IMR-90 (cell line): ENCODE results near the gene BRK1. TPM values are rescaled to one million over a fixed set of nuclear protein-coding genes. Genes with fewer than 3 reads are reported as not detected.

Experiments
- ATAC-seq: fragments of 200-7000 bp; cut with Tn5 transposase; 2 replicates; pipeline ENCODE4 v1.9.1; 2020; ENCODE audit warnings: low read depth, mild to moderate bottlenecking, moderate library complexity
- BruUV-seq: library from RNA; stranded (reverse); fragments of 400-500 nt; replicated peaks from 2 replicates; lab custom pipeline; 2021; lab: Mats Ljungman, UMichigan
- CTCF ChIA-PET: fragments of 300-600 bp; formaldehyde crosslinking; extraction: SDS; loops from one replicate; lab custom pipeline; 2021; ENCODE audit warnings: antibody characterized with exemption; lab: Yijun Ruan, JAX
- POLR2A ChIA-PET: fragments of 300-600 bp; sonication (Branson Sonifier 250); formaldehyde crosslinking; loops from one replicate; lab custom pipeline; 2022; ENCODE audit warnings: antibody characterized with exemption; ENCODE audit not compliant: unreplicated experiment; lab: Charles Lee
- DNase-seq: peaks from one replicate; pipeline ENCODE4 v3.0.0; 2013
- H2AFZ ChIP-seq: replicated peaks from 2 replicates; pipeline ENCODE3; 2013; ENCODE audit warnings: low read length, mild to moderate bottlenecking; ENCODE audit not compliant: poor library complexity
- H2AK5ac ChIP-seq: 2 replicates; pipeline ENCODE4 v1.6.1; 2013; ENCODE audit warnings: low read depth, low read length, inconsistent platforms
- H2AK9ac ChIP-seq: replicated peaks from 2 replicates; pipeline ENCODE3; 2013; ENCODE audit warnings: mild to moderate bottlenecking, low read depth, low read length, moderate library complexity; ENCODE audit not compliant: poor library complexity
- H2BK120ac ChIP-seq: 2 replicates; pipeline ENCODE4 v1.6.1; 2013; ENCODE audit warnings: low read depth, low read length, inconsistent platforms
- H2BK15ac ChIP-seq: 3 replicates; pipeline ENCODE4 v1.6.1; 2013; ENCODE audit warnings: low read depth, low read length, inconsistent platforms
- H2BK20ac ChIP-seq: 2 replicates; pipeline ENCODE4 v1.6.1; 2013; ENCODE audit warnings: low read depth, mild to moderate bottlenecking, inconsistent platforms, low read length, moderate library complexity
- H2BK5ac ChIP-seq: 2 replicates; pipeline ENCODE4 v1.6.1; 2013; ENCODE audit warnings: mild to moderate bottlenecking, low read depth, low read length, inconsistent platforms; ENCODE audit not compliant: poor library complexity, severe bottlenecking
- H3K14ac ChIP-seq: replicated peaks from 2 replicates; pipeline ENCODE4 v1.6.1; 2013; ENCODE audit warnings: low read depth, low read length, inconsistent platforms
- H3K18ac ChIP-seq: 2 replicates; pipeline ENCODE4 v1.6.1; 2013; ENCODE audit warnings: low read depth, low read length, control low read depth
- H3K23ac ChIP-seq: 2 replicates; pipeline ENCODE4 v1.6.1; 2013; ENCODE audit warnings: low read depth, low read length, inconsistent platforms
- H3K27ac ChIP-seq: 2 replicates; pipeline ENCODE4 v1.5.1; 2013; ENCODE audit warnings: mild to moderate bottlenecking, control low read depth, low read length; ENCODE audit not compliant: insufficient read depth
- H3K27me3 ChIP-seq: 2 replicates; pipeline ENCODE4 v1.6.1; 2013; ENCODE audit warnings: low read length; ENCODE audit not compliant: control insufficient read depth, insufficient read depth
- H3K36me3 ChIP-seq: 2 replicates; pipeline ENCODE4 v1.6.1; 2013; ENCODE audit warnings: low read length, mixed read lengths; ENCODE audit not compliant: control insufficient read depth, insufficient read depth
- H3K4ac ChIP-seq: 2 replicates; pipeline ENCODE4 v1.6.1; 2013; ENCODE audit warnings: low read depth, low read length, inconsistent platforms
- H3K4me1 ChIP-seq: 2 replicates; pipeline ENCODE4 v1.6.1; 2013; ENCODE audit warnings: low read length, mixed read lengths; ENCODE audit not compliant: control insufficient read depth, insufficient read depth
- H3K4me2 ChIP-seq: 2 replicates; pipeline ENCODE4 v1.6.1; 2013; ENCODE audit warnings: low read depth, mild to moderate bottlenecking, control low read depth, low read length, moderate library complexity
- H3K4me3 ChIP-seq: 2 replicates; pipeline ENCODE4 v1.5.1; 2013; ENCODE audit warnings: low read depth, mild to moderate bottlenecking, control low read depth, low read length, moderate library complexity; ENCODE audit not compliant: insufficient read depth
- H3K56ac ChIP-seq: 2 replicates; pipeline ENCODE4 v1.6.1; 2013; ENCODE audit warnings: low read length, inconsistent platforms; ENCODE audit not compliant: insufficient read depth; ENCODE audit errors: extremely low read depth
- H3K79me1 ChIP-seq, 2 experiments: 2 replicates each; pipeline ENCODE4 v1.6.1; 2013; ENCODE audit warnings: low read length in 2 of 2, inconsistent platforms in 1 of 2, low read depth in 1 of 2
- H3K9ac ChIP-seq: 2 replicates; pipeline ENCODE4 v1.6.1; 2013; ENCODE audit warnings: low read depth, low read length, control low read depth
- H3K9me1 ChIP-seq: 2 replicates; pipeline ENCODE4 v1.6.1; 2013; ENCODE audit warnings: low read length, inconsistent platforms; ENCODE audit not compliant: insufficient read depth
- H3K9me3 ChIP-seq: 2 replicates; pipeline ENCODE4 v1.6.1; 2013; ENCODE audit warnings: low read length; ENCODE audit not compliant: control insufficient read depth, insufficient read depth
- H4K20me1 ChIP-seq: 2 replicates; pipeline ENCODE4 v1.6.1; 2013; ENCODE audit warnings: low read length, inconsistent platforms; ENCODE audit not compliant: insufficient read depth
- H4K5ac ChIP-seq: 2 replicates; pipeline ENCODE4 v1.6.1; 2013; ENCODE audit warnings: mild to moderate bottlenecking, low read depth, low read length, control low read depth
- H4K8ac ChIP-seq, 2 experiments: 2 replicates each; pipeline ENCODE4 v1.6.1; 2013; ENCODE audit warnings: low read depth in 2 of 2, low read length in 2 of 2, control low read depth in 1 of 2, inconsistent platforms in 1 of 2
- H4K91ac ChIP-seq: 2 replicates; pipeline ENCODE4 v1.6.1; 2013; ENCODE audit warnings: low read depth, low read length, inconsistent platforms; ENCODE audit not compliant: insufficient read depth
- MAFK ChIP-seq: IDR thresholded peaks from 2 replicates; pipeline ENCODE4 v1.6.1; 2012; ENCODE audit warnings: low read depth, low read length, improper control_type of control experiment
- MXI1 ChIP-seq: IDR thresholded peaks from 2 replicates; pipeline ENCODE4 v1.6.1; 2012; ENCODE audit warnings: low read depth, mild to moderate bottlenecking, low read length, moderate library complexity, borderline replicate concordance
- SMC3 ChIP-seq: fragments of 150-350 bp; IDR thresholded peaks from 2 replicates; pipeline ENCODE4 v1.6.1; 2016; ENCODE audit warnings: low read depth, mild to moderate bottlenecking, antibody characterized with exemption, low read length, moderate library complexity
- WGBS, 2 experiments: methylation state at CpG; one replicate each; pipeline versions ENCODE4 v1.1.5 to v1.1.7; 2013; ENCODE audit warnings: missing lambda C conversion rate in 2 of 2; ENCODE audit not compliant: insufficient read length in 1 of 2; ENCODE audit errors: extremely low coverage in 2 of 2; 5-methylcytosine and 5-hydroxymethylcytosine counted together
- dilution Hi-C: fragments of 300-500 bp; cut with HindIII; formaldehyde crosslinking; loops from one replicate; pipeline ENCODE4 v1.14.3; 2018; ENCODE audit warnings: low sequenced_read_pairs; ENCODE audit not compliant: unreplicated experiment
- in situ Hi-C: fragments of 300-500 bp; cut with MboI; formaldehyde crosslinking; loops from 3 replicates; pipeline ENCODE4 v1.14.3; 2019; ENCODE audit warnings: low sequenced_read_pairs, inconsistent platforms, mixed read lengths
- intact Hi-C: fragments of 100-400 bp; cut with micrococcal nuclease; formaldehyde crosslinking; loops from 2 replicates; pipeline ENCODE4 v1.10.0; 2022
- polyA plus RNA-seq, 3 experiments: library from polyadenylated mRNA; depleted of rRNA; stranded (reverse); fragments of >200 nt; gene quantifications; 2 replicates each; pipeline ENCODE4 v1.2.3, GENCODE V29; 2012; ENCODE audit warnings: low replicate concordance in 1 of 3
- total RNA-seq: library from RNA; depleted of rRNA; stranded (reverse); fragments of >200 nt; gene quantifications from 2 replicates; pipeline ENCODE4 v1.2.3, GENCODE V29; 2012

The BRK1 gene
- total and polyA plus RNA-seq, 2 of the 4 experiments (the other 2 are of a cell fraction) = 81.4 to 235 TPM

DNA sequence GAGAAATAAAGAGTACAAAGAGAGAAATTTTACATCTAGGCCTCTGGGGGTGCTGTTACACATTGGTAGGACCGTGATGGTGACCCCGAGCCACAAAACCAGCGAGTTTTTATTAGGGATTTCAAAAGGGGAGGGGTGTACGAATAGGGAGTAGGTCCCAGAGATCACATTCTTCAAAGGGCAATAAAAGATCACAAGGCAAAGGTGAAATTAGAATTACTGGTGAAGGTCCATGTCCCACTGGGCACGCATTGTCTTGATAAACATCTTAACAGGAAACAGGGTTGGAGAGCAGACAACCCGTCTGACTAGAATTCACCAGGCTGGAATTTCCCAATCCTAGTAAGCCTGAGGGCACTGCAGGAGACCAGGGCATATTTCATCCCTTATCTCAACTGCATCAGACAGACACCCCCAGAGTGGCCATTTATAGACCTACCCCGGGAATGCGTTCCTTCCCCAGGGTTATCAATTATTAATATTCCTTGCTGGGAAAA, 53.6 kb downstream of the BRK1 start (continued):
- TF ChIP-seq SMC3 (no peak), MAFK (no peak)

DNA sequence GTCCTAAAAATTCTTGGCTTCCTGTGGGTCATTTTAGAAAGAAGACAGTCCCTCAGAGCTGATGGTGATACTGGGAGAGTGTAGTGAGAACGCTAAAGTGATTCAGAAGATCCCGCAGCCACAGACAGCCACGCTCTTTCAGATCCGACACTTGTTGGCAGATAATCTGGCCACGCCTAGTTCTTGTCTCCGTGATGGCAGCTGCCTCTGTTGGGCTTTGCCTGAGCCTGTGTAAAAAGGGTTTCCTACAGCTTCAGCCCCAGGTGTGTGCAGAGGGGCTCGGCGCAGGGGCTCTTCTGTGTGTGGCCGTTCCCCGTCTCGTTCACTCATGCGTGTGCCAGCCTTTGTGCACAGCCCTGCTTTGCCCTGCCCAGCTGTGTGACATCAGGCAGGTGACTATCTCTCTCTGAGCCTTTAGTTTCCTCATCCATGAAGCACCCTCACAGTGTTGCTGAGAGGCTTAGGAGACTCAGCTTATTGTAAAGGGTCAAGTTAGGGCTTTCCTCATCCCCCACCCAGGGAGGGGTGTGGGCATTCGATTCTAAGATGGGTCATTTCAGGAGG, 55.5 kb downstream of the BRK1 start:
- H3K4me1 ChIP-seq = peaks cover 6% of the 10 kb centered on the region; the same call in 1 of the 2 replicates
- intact Hi-C loops = no loop called here
- no peak overlapping the region for H4K8ac ChIP-seq
- no peak overlapping the region for H2BK120ac ChIP-seq
- no peak overlapping the region for H3K4me2 ChIP-seq
- TF ChIP-seq MXI1 = no peak
- no peak overlapping the region for H3K14ac ChIP-seq
- H2BK20ac ChIP-seq = no peak overlapping the region
- 92% methylated on average over 6 of the region's 13 CpGs; no CpG with 5 or more reads in 1 of the 2 experiments for WGBS, 2 experiments
- H3K9me3 ChIP-seq = no peaks in the 10 kb centered on the region
- H2AFZ ChIP-seq = no peak overlapping the region
- DNase-seq (no peak), ATAC-seq (no peak)
- no peak overlapping the region for H3K4me3 ChIP-seq
- no peak overlapping the region for H4K91ac ChIP-seq
- dilution Hi-C loops = no loop called here
- no peak overlapping the region for H3K9ac ChIP-seq
- H3K18ac ChIP-seq = no peak overlapping the region
- in situ Hi-C loops = no loop called here
- no peak overlapping the region for H2BK5ac ChIP-seq
- no peak overlapping the region for H2AK9ac ChIP-seq
- ChIA-PET CTCF (no interaction called here), POLR2A (no interaction called here)
- H3K9me1 ChIP-seq = peaks cover 4% of the 10 kb centered on the region; the same call in 1 of the 2 replicates
- H4K20me1 ChIP-seq = no peaks in the 10 kb centered on the region
- no peaks in the 10 kb centered on the region for H3K27me3 ChIP-seq
- no peak overlapping the region for H2BK15ac ChIP-seq
- peaks cover 2% of the 10 kb centered on the region; the same call in 1 of the 2 replicates for H3K36me3 ChIP-seq
- peak overlapping the region; percentile 7 for H3K4ac ChIP-seq
- no TSS peak for BruUV-seq
- H2AK5ac ChIP-seq = no peak overlapping the region
- H3K27ac ChIP-seq = no peak overlapping the region
- no peak overlapping the region for H3K56ac ChIP-seq
- H4K5ac ChIP-seq = no peak overlapping the region
- H3K79me1 ChIP-seq = peaks cover 20 to 57% of the 10 kb centered on the region in 2 experiments
- H3K23ac ChIP-seq = no peak overlapping the region
